ENCODE measurements around the gene C1QL2. TPM values are rescaled to one million over a fixed set of nuclear protein-coding genes. Genes with fewer than 3 reads are reported as not detected.

Gene C1QL2
- total and polyA plus RNA-seq, 11 donors, result 0.08 to 0.25 TPM; not detected in 9

GRCh38 chr2:119156891-119157773 is 1.4 kb downstream of the C1QL2 start:
- Histone ChIP-seq H3K4me3 (no peak overlapping the region), H3K36me3 (no peaks in the 10 kb centered on the region), H3K4me1 (peaks cover 0 to 32% (median 0%) of the 10 kb centered on the region in 12 donors), H3K27me3 (peaks cover 42 to 98% (median 80%) of the 10 kb centered on the region in 9 donors), H3K27ac (no peak overlapping the region), H3K9me3 (no peaks in the 10 kb centered on the region)
- ATAC-seq, result no peak
- 2 to 3% (median 2%) methylated on average over 36 to 58 of the region's 58 CpGs for WGBS, 4 donors
- intact Hi-C loops (cut with DNase I), result no loop called here
- DNase-seq, result no peak
- TF ChIP-seq CTCF (IDR thresholded peaks at IDR 0.05) (no peak), POLR2A (IDR thresholded peaks at IDR 0.05) (no peak)

- H3K4me1 ChIP-seq, result peaks cover 0 to 32% (median 0%) of the 10 kb centered on the region in 12 donors
- TF ChIP-seq CTCF (IDR thresholded peaks at IDR 0.05) (no peak), POLR2A (IDR thresholded peaks at IDR 0.05) (no peak)
- intact Hi-C loops (cut with DNase I), result no loop called here
- 1 to 5% (median 2%) methylated on average over 15 to 40 of the region's 40 CpGs for WGBS, 4 donors
- H3K27ac ChIP-seq, result no peak overlapping the region
- H3K27me3 ChIP-seq, result peaks cover 42 to 98% (median 75%) of the 10 kb centered on the region in 9 donors
- peak overlapping the region in 1 of 12 donors; percentile 2 for H3K4me3 ChIP-seq
- H3K9me3 ChIP-seq, result no peaks in the 10 kb centered on the region
- ATAC-seq (no peak), DNase-seq (no peak)
- H3K36me3 ChIP-seq, result no peaks in the 10 kb centered on the region
These were observed 2.3 kb downstream of the C1QL2 start for GRCh38 chr2:119156105-119156890.

GRCh38 chr2:119155633-119156032 is 2.9 kb downstream of the C1QL2 start:
- peaks cover 0 to 32% (median 0%) of the 10 kb centered on the region in 12 donors for H3K4me1 ChIP-seq
- intact Hi-C loops (cut with DNase I), result no loop called here
- H3K9me3 ChIP-seq, result no peaks in the 10 kb centered on the region
- H3K27me3 ChIP-seq, result peaks cover 42 to 97% (median 77%) of the 10 kb centered on the region in 9 donors
- no peak for TF ChIP-seq POLR2A (IDR thresholded peaks at IDR 0.05)
- TF ChIP-seq CTCF (IDR thresholded peaks at IDR 0.05), result no peak
- H3K27ac ChIP-seq, result no peak overlapping the region
- ATAC-seq (no peak), DNase-seq (no peak)
- no peak overlapping the region for H3K4me3 ChIP-seq
- WGBS, 4 donors, result 3 to 6% (median 3%) methylated on average over 13 of the region's 13 CpGs
- H3K36me3 ChIP-seq, result no peaks in the 10 kb centered on the region

GRCh38 chr2:119154076-119154475 is 4.5 kb downstream of the C1QL2 start:
- TF ChIP-seq CTCF (IDR thresholded peaks at IDR 0.05), result no peak
- no peak for TF ChIP-seq POLR2A (IDR thresholded peaks at IDR 0.05)
- peaks cover 42 to 92% (median 71%) of the 10 kb centered on the region in 9 donors for H3K27me3 ChIP-seq
- H3K27ac ChIP-seq, result no peak overlapping the region
- H3K36me3 ChIP-seq, result no peaks in the 10 kb centered on the region
- intact Hi-C loops (cut with DNase I), result no loop called here
- H3K9me3 ChIP-seq, result no peaks in the 10 kb centered on the region
- no peak overlapping the region for H3K4me3 ChIP-seq
- peaks cover 0 to 32% (median 0%) of the 10 kb centered on the region in 12 donors for H3K4me1 ChIP-seq
- ATAC-seq, result no peak
- DNase-seq, result no peak
- WGBS, 4 donors, result 19 to 37% (median 31%) methylated on average over 9 of the region's 9 CpGs
